ENCODE measurements around the gene CALML4.

DNA sequence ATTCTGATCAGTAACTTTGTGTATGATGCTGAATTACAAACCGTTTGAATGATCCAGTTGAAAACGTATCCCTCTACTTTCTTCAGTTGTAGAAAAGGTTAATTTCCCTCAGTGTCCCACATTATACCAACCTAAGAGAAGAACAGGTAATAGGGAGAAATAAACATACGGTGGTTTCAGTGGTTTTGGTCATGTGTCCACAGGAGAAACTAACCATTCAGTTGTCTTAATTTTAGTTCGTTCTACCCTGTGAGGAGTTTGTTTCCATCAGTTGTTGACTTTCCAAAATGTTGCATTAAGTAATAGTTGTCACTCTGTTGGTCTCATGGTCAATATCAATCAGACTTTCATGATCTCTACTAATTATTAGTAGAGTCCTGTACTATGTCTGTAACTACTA, 15.1 kb downstream of the CALML4 start:
- TF ChIP-seq, protein P1, sequence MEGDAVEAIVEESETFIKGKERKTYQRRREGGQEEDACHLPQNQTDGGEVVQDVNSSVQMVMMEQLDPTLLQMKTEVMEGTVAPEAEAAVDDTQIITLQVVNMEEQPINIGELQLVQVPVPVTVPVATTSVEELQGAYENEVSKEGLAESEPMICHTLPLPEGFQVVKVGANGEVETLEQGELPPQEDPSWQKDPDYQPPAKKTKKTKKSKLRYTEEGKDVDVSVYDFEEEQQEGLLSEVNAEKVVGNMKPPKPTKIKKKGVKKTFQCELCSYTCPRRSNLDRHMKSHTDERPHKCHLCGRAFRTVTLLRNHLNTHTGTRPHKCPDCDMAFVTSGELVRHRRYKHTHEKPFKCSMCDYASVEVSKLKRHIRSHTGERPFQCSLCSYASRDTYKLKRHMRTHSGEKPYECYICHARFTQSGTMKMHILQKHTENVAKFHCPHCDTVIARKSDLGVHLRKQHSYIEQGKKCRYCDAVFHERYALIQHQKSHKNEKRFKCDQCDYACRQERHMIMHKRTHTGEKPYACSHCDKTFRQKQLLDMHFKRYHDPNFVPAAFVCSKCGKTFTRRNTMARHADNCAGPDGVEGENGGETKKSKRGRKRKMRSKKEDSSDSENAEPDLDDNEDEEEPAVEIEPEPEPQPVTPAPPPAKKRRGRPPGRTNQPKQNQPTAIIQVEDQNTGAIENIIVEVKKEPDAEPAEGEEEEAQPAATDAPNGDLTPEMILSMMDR (IDR thresholded peaks at IDR 0.05; ENCODE audit: low read depth, low read length, missing input control) = no peak
- TF ChIP-seq HNF4G (IDR thresholded peaks at IDR 0.05) = no peak
- TF ChIP-seq TAF1 (conservative IDR thresholded peaks at IDR 0.05) = no peak
- TF ChIP-seq GABPA (IDR thresholded peaks at IDR 0.05 in 1 of 2, conservative IDR thresholded peaks at IDR 0.05 in 1 of 2) = no peak
- TF ChIP-seq JUND (IDR thresholded peaks at IDR 0.05) = no peak

Measured in liver (tissue), 3 donors.